Uterus (tissue), 4 donors: ENCODE results near the gene EFCAB3. TPM values are rescaled to one million over a fixed set of nuclear protein-coding genes. Genes with fewer than 3 reads are reported as not detected.

Experiments
- DNase-seq, 2 donors: peaks; one replicate each; pipeline ENCODE4 v3.0.0-alpha.2; 2019 to 2020
- H3K27ac ChIP-seq, 2 donors: fragments of 200-600 bp; sonication (generic); 1 replicate in 1 of 2; 2 replicates in 1 of 2; pipeline ENCODE4 v1.5.1; 2016 to 2018
- H3K27me3 ChIP-seq, 2 donors: fragments of 200-600 bp; sonication (generic); one replicate each; pipeline ENCODE4 v1.5.1; 2018 to 2019; ENCODE audit warnings: control low read depth in 1 of 2
- H3K36me3 ChIP-seq, 2 donors: fragments of 200-600 bp; sonication (generic); one replicate each; pipeline ENCODE4 v1.5.1; 2019; ENCODE audit warnings: control low read depth in 1 of 2
- H3K4me1 ChIP-seq, 2 donors: fragments of 200-600 bp; sonication (generic); one replicate each; pipeline ENCODE4 v1.5.1; 2018 to 2019; ENCODE audit warnings: control low read depth in 1 of 2
- H3K4me3 ChIP-seq, 2 donors: fragments of 200-600 bp; sonication (generic); 1 replicate in 1 of 2; 2 replicates in 1 of 2; pipeline ENCODE4 v1.5.1; 2018 to 2019; ENCODE audit warnings: mild to moderate bottlenecking in 1 of 2
- H3K9me3 ChIP-seq, 2 donors: fragments of 200-600 bp; sonication (generic); one replicate each; pipeline ENCODE4 v1.5.1; 2019; ENCODE audit warnings: control low read depth in 1 of 2
- CTCF ChIP-seq, 4 experiments: fragments of 200-600 bp in 2 of 4; fragments of 450-650 bp in 2 of 4; sonication (generic) in 2 of 4; IDR thresholded peaks; one replicate each; pipeline ENCODE4 v1.5.1; 2016 to 2019; ENCODE audit warnings: antibody characterized with exemption in 4 of 4, mild to moderate bottlenecking in 2 of 4, moderate library complexity in 1 of 4
- POLR2A ChIP-seq, 2 donors: fragments of 450-650 bp; IDR thresholded peaks; one replicate each; pipeline ENCODE4 v1.6.1; 2016; ENCODE audit warnings: antibody characterized with exemption in 2 of 2, mild to moderate bottlenecking in 1 of 2, moderate library complexity in 1 of 2
- intact Hi-C: fragments of 100-400 bp; cut with DNase I; formaldehyde crosslinking; loops from one replicate; pipeline ENCODE4 v1.15.1; 2023; ENCODE audit warnings: low total_unique reads
- total RNA-seq, 4 donors: library from RNA; depleted of rRNA in 3 of 4; stranded (reverse); fragments of >200 nt in 3 of 4; gene quantifications; one replicate each; pipeline versions ENCODE4 v1.1.0 to v1.2.4, GENCODE V29; 2014 to 2023
- donor health status: DM: yes; HTN: yes; CAD: no.

EFCAB3 gene
- total RNA-seq: not detected

DNA sequence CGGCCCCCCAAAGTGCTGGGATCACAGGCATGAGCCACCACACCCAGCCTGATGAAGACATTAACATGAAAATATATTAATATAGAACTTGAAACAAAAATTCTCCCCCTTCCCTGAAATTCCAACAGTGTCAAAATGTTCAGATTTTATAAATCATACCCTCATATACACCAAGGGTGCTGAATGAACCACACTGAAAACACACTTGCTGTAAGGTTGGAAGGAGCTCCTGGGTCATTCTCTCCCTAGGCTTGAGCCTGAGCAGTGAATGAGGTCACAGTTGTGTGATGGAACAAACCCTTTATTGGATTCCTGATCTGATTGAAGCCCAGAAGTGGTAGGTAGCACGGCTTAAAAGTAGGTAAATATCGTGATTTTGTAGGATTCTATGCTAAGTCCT lies at the start of gene EFCAB3:
Gene EFCAB3, plus strand, starts transcription at position 301 of the 400 bp plus-strand sequence. CDS start 2,427 bp downstream, outside the sequence.
- intact Hi-C loops: no loop called here
- Histone ChIP-seq H3K4me3 (no peak within 1 kb of the TSS), H3K9me3 (no peaks in the 10 kb centered on the region), H3K27me3 (no peaks in the 10 kb centered on the region), H3K36me3 (no peaks in the 10 kb centered on the region), H3K27ac (no peak within 1 kb of the TSS), H3K4me1 (no peaks in the 10 kb centered on the region)
- no peak for TF ChIP-seq CTCF (IDR thresholded peaks at IDR 0.05)
- TF ChIP-seq POLR2A (IDR thresholded peaks at IDR 0.05): no peak
- DNase-seq: no peak

DNA sequence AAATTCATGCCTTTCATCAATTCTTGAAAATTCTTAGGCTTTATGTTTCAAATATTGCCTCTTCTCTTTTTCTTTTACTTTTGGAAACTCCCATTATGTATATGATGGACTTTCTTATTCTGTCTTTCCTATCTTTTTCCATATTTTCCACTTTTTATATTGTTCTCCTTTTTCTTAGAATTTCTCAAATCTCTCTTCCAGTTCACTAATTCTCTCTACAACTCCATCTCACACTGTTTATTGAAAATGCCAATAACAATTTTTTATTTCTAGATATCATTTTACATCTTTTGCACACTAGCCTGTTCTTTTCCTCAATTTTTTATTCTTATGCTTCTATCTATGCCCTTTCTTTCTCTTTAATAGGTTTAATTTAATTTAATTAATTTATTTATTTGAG lies 43.8 kb upstream of the EFCAB3 start:
- no peak for DNase-seq
- TF ChIP-seq CTCF (IDR thresholded peaks at IDR 0.05) (no peak), POLR2A (IDR thresholded peaks at IDR 0.05) (no peak)
- Histone ChIP-seq H3K27me3 (no peaks in the 10 kb centered on the region), H3K36me3 (no peaks in the 10 kb centered on the region), H3K27ac (no peak overlapping the region), H3K4me3 (no peak overlapping the region), H3K4me1 (no peaks in the 10 kb centered on the region), H3K9me3 (no peaks in the 10 kb centered on the region)
- intact Hi-C loops: no loop called here

DNA sequence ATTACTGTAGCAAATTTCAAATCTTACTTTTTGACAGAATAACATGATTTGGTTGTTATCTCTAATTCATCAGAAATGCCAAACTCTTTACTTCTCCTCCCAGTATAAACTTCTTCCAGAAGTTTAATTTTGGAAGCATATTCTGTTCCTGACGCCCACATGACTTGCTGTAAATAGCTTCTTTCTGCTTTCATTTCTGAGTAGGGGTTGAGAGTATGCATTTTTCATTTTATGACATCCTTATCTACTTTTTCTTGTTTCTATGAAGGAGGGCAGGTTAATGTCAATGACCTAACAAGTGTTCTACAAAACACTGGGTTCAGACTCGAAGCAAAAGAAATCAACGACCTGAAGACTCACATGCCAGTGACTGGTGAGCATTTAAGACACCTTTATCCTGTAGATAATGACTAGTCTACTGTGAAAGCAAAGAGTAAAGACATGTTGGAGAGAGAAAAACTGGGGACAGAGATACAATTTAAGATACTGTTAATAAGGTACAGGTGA lies 36.5 kb upstream of the EFCAB3 start:
- intact Hi-C loops: no loop called here
- no peak for DNase-seq
- H3K4me1 ChIP-seq: no peaks in the 10 kb centered on the region
- H3K27me3 ChIP-seq: no peaks in the 10 kb centered on the region
- no peak overlapping the region for H3K4me3 ChIP-seq
- no peaks in the 10 kb centered on the region for H3K36me3 ChIP-seq
- no peak for TF ChIP-seq CTCF (IDR thresholded peaks at IDR 0.05)
- no peak for TF ChIP-seq POLR2A (IDR thresholded peaks at IDR 0.05)
- H3K9me3 ChIP-seq: no peaks in the 10 kb centered on the region
- no peak overlapping the region for H3K27ac ChIP-seq

- Histone ChIP-seq H3K4me3 (no peak overlapping the region), H3K9me3 (no peaks in the 10 kb centered on the region), H3K36me3 (no peaks in the 10 kb centered on the region), H3K27me3 (no peaks in the 10 kb centered on the region), H3K27ac (no peak overlapping the region), H3K4me1 (no peaks in the 10 kb centered on the region)
- intact Hi-C loops: no loop called here
- DNase-seq: no peak
- TF ChIP-seq POLR2A (IDR thresholded peaks at IDR 0.05) (no peak), CTCF (IDR thresholded peaks at IDR 0.05) (no peak)
Observed at GRCh38 chr17:62351176-62351575, 29.2 kb upstream of the EFCAB3 start.

- no peaks in the 10 kb centered on the region for H3K9me3 ChIP-seq
- H3K4me3 ChIP-seq: no peak overlapping the region
- no peaks in the 10 kb centered on the region for H3K36me3 ChIP-seq
- intact Hi-C loops: no loop called here
- no peak for TF ChIP-seq POLR2A (IDR thresholded peaks at IDR 0.05)
- TF ChIP-seq CTCF (IDR thresholded peaks at IDR 0.05): no peak
- no peaks in the 10 kb centered on the region for H3K4me1 ChIP-seq
- no peak overlapping the region for H3K27ac ChIP-seq
- DNase-seq: no peak
- H3K27me3 ChIP-seq: no peaks in the 10 kb centered on the region
Observed at GRCh38 chr17:62366191-62366590, 14.2 kb upstream of the EFCAB3 start.
